ENCODE results near the gene PCBP3. TPM values are rescaled to one million over a fixed set of nuclear protein-coding genes. Genes with fewer than 3 reads are reported as not detected.
"Not testable (repeated sequence)": the region's sequence is repeated elsewhere in the genome, so short reads cannot be mapped to it uniquely, and the experiment has no call there.

The PCBP3 gene
- polyA plus RNA-seq, 1 donor from 2014 or later: 1.7 TPM

DNA sequence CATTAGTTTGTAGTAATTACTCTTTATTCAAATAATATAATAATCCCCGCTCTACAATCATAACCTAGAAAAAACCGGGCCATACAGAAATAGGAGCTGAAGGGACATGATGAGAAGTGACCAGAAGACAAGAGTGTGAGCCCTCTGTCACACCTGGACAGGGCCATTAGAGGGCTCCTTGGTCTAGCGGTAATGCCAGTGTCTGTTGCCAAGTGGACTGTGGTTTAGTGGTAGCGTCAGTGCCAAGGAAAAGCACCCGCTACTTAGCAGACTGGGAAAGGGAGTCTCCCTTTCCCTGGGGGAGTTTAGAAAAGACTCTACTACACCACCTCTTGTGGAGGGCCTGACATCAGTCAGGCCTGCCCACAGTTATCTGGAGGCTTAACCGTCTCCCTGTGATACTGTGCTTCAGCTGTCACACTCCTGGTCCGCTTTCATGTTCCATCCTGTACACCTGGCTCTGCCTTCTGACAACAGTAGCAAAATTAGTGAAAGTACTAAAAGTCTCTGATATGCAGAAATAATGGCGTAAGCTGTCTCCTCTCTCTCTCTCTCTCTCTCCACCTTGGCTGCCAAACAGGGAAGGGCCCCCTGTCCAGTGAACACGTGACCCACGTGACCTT lies 19.2 kb downstream of the PCBP3 start:
- H3K9me2 ChIP-seq (ENCODE audit: insufficient read depth, low read length); H3K9me3 ChIP-seq (ENCODE audit: low read length); H3F3A ChIP-seq (ENCODE audit: insufficient read depth, low read length, poor library complexity, severe bottlenecking); H3K79me2 ChIP-seq (replicated peaks; ENCODE audit: insufficient read depth, low read length); H3K4me2 ChIP-seq (ENCODE audit: low read length); H3K9ac ChIP-seq (ENCODE audit: low read length); H4K20me1 ChIP-seq (ENCODE audit: insufficient read depth); H3K27ac ChIP-seq (ENCODE audit: low read length); H2AFZ ChIP-seq (ENCODE audit: low read depth, low read length); H3K4me3 ChIP-seq (ENCODE audit: low read length); H3K27me3 ChIP-seq (ENCODE audit: insufficient read depth, low read depth, low read length); H3K36me3 ChIP-seq (ENCODE audit: insufficient read depth, low read length): not testable (repeated sequence)

DNA sequence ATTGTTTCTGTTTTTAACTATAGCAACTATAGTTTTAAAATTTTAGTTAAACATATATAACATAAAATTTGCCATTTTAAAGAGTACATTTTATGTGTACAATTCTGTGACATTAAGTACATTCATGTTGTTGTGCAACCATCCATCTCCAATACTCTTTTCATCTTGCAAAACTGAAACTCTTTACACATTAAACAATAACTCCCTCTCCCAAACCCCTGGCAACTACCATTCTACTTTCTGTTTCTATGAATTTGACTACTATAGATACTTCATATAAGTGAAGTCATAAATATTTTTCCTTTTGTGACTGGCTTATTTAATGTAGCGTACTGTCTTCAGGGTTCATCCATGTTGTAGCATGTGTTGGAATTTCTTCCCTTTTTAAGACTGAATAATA lies 25.9 kb downstream of the PCBP3 start:
- no peak overlapping the region for H3K4me3 ChIP-seq (ENCODE audit: low read length)
- TF ChIP-seq, protein P1, sequence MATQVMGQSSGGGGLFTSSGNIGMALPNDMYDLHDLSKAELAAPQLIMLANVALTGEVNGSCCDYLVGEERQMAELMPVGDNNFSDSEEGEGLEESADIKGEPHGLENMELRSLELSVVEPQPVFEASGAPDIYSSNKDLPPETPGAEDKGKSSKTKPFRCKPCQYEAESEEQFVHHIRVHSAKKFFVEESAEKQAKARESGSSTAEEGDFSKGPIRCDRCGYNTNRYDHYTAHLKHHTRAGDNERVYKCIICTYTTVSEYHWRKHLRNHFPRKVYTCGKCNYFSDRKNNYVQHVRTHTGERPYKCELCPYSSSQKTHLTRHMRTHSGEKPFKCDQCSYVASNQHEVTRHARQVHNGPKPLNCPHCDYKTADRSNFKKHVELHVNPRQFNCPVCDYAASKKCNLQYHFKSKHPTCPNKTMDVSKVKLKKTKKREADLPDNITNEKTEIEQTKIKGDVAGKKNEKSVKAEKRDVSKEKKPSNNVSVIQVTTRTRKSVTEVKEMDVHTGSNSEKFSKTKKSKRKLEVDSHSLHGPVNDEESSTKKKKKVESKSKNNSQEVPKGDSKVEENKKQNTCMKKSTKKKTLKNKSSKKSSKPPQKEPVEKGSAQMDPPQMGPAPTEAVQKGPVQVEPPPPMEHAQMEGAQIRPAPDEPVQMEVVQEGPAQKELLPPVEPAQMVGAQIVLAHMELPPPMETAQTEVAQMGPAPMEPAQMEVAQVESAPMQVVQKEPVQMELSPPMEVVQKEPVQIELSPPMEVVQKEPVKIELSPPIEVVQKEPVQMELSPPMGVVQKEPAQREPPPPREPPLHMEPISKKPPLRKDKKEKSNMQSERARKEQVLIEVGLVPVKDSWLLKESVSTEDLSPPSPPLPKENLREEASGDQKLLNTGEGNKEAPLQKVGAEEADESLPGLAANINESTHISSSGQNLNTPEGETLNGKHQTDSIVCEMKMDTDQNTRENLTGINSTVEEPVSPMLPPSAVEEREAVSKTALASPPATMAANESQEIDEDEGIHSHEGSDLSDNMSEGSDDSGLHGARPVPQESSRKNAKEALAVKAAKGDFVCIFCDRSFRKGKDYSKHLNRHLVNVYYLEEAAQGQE (IDR thresholded peaks at IDR 0.05; ENCODE audit: borderline replicate concordance): no peak
- TF ChIP-seq POLR2AphosphoS5 (IDR thresholded peaks at IDR 0.05): no peak
- no peak for TF ChIP-seq EZH2 (IDR thresholded peaks at IDR 0.05; ENCODE audit: borderline replicate concordance, insufficient read depth, low read length, poor library complexity, severe bottlenecking)
- no peak for TF ChIP-seq EP300 (conservative IDR thresholded peaks at IDR 0.05; ENCODE audit: poor library complexity, severe bottlenecking)
- no peak for TF ChIP-seq RAD21 (conservative IDR thresholded peaks at IDR 0.05)
- TF ChIP-seq TAF1 (IDR thresholded peaks at IDR 0.05; ENCODE audit: low read depth): no peak
- TF ChIP-seq MXI1 (conservative IDR thresholded peaks at IDR 0.05; ENCODE audit: poor library complexity, severe bottlenecking): no peak
- TF ChIP-seq, protein P2, sequence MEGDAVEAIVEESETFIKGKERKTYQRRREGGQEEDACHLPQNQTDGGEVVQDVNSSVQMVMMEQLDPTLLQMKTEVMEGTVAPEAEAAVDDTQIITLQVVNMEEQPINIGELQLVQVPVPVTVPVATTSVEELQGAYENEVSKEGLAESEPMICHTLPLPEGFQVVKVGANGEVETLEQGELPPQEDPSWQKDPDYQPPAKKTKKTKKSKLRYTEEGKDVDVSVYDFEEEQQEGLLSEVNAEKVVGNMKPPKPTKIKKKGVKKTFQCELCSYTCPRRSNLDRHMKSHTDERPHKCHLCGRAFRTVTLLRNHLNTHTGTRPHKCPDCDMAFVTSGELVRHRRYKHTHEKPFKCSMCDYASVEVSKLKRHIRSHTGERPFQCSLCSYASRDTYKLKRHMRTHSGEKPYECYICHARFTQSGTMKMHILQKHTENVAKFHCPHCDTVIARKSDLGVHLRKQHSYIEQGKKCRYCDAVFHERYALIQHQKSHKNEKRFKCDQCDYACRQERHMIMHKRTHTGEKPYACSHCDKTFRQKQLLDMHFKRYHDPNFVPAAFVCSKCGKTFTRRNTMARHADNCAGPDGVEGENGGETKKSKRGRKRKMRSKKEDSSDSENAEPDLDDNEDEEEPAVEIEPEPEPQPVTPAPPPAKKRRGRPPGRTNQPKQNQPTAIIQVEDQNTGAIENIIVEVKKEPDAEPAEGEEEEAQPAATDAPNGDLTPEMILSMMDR (IDR thresholded peaks at IDR 0.05; ENCODE audit: poor library complexity, severe bottlenecking): no peak
- no peak for TF ChIP-seq SMC3 (conservative IDR thresholded peaks at IDR 0.05; ENCODE audit: poor library complexity)
- no peaks in the 10 kb centered on the region for H3F3A ChIP-seq (ENCODE audit: insufficient read depth, low read length, poor library complexity, severe bottlenecking)
- no peaks in the 10 kb centered on the region for H3K27me3 ChIP-seq (ENCODE audit: insufficient read depth, low read depth, low read length)
- H3K4me2 ChIP-seq (ENCODE audit: low read length): no peak overlapping the region
- no peak overlapping the region for H2AFZ ChIP-seq (ENCODE audit: low read depth, low read length)
- no peaks in the 10 kb centered on the region for H3K36me3 ChIP-seq (ENCODE audit: insufficient read depth, low read length)
- H4K20me1 ChIP-seq (ENCODE audit: insufficient read depth): no peaks in the 10 kb centered on the region
- no peak overlapping the region for H3K27ac ChIP-seq (ENCODE audit: low read length)
- H3K9me2 ChIP-seq (ENCODE audit: insufficient read depth, low read length): no peaks in the 10 kb centered on the region
- H3K9me3 ChIP-seq (ENCODE audit: low read length): no peaks in the 10 kb centered on the region
- H3K79me2 ChIP-seq (replicated peaks; ENCODE audit: insufficient read depth, low read length): no peaks in the 10 kb centered on the region
- no peak overlapping the region for H3K9ac ChIP-seq (ENCODE audit: low read length)

DNA sequence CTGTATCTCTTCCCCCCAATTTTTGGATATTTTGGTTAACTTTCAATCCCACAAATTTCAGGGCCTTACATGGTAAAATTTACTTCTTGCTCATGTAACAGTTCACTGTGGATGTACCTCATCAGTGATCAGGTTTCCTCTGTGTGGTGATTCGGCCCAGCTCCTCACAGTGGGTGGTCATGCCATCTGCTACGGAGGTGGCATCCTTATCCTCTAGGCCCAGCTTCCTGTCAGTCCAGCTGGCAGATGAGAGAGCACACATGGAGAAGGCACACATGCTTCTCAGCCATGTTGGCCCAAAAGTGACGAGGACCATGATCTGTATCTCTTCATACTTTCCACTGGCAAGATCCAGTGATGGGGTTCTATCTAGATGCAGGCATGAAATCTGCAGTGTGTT lies 27.2 kb downstream of the PCBP3 start:
- no peak overlapping the region for H3K4me3 ChIP-seq (ENCODE audit: low read length)
- no peaks in the 10 kb centered on the region for H3K9me2 ChIP-seq (ENCODE audit: insufficient read depth, low read length)
- TF ChIP-seq RAD21 (conservative IDR thresholded peaks at IDR 0.05) (no peak), SMC3 (conservative IDR thresholded peaks at IDR 0.05; ENCODE audit: poor library complexity) (no peak), POLR2AphosphoS5 (IDR thresholded peaks at IDR 0.05) (no peak), EZH2 (IDR thresholded peaks at IDR 0.05; ENCODE audit: borderline replicate concordance, insufficient read depth, low read length, poor library complexity, severe bottlenecking) (no peak), EP300 (conservative IDR thresholded peaks at IDR 0.05; ENCODE audit: poor library complexity, severe bottlenecking) (no peak), MXI1 (conservative IDR thresholded peaks at IDR 0.05; ENCODE audit: poor library complexity, severe bottlenecking) (no peak), TAF1 (IDR thresholded peaks at IDR 0.05; ENCODE audit: low read depth) (no peak)
- TF ChIP-seq, protein P2 (IDR thresholded peaks at IDR 0.05; ENCODE audit: poor library complexity, severe bottlenecking): no peak
- TF ChIP-seq, protein P1 (IDR thresholded peaks at IDR 0.05; ENCODE audit: borderline replicate concordance): no peak
- H3K4me2 ChIP-seq (ENCODE audit: low read length): no peak overlapping the region
- H3K9ac ChIP-seq (ENCODE audit: low read length): no peak overlapping the region
- no peaks in the 10 kb centered on the region for H3K36me3 ChIP-seq (ENCODE audit: insufficient read depth, low read length)
- H2AFZ ChIP-seq (ENCODE audit: low read depth, low read length): no peak overlapping the region
- no peaks in the 10 kb centered on the region for H3K79me2 ChIP-seq (replicated peaks; ENCODE audit: insufficient read depth, low read length)
- no peaks in the 10 kb centered on the region for H3F3A ChIP-seq (ENCODE audit: insufficient read depth, low read length, poor library complexity, severe bottlenecking)
- H3K9me3 ChIP-seq (ENCODE audit: low read length): no peaks in the 10 kb centered on the region
- no peaks in the 10 kb centered on the region for H3K27me3 ChIP-seq (ENCODE audit: insufficient read depth, low read depth, low read length)
- no peaks in the 10 kb centered on the region for H4K20me1 ChIP-seq (ENCODE audit: insufficient read depth)
- no peak overlapping the region for H3K27ac ChIP-seq (ENCODE audit: low read length)

All from neural cell (in vitro differentiated cells).